NCI-H526 (cell line): ENCODE measurements around the gene SEH1L.
"Not testable (repeated sequence)": the region's sequence is repeated elsewhere in the genome, so short reads cannot be mapped to it uniquely, and the experiment has no call there.

Experiments
- DNase-seq, 2 experiments: peaks; one replicate each; lab custom pipeline; 2025; lab: John Stamatoyannopoulos, UW

The SEH1L gene

GRCh38 chr18:12947285-12948049 lies at the start of gene SEH1L:
Gene SEH1L (plus strand): TSS chr18:12948011. CDS start chr18:12948122, 111 bp downstream.
- peak; percentile 80 to 97 for DNase-seq

DNA sequence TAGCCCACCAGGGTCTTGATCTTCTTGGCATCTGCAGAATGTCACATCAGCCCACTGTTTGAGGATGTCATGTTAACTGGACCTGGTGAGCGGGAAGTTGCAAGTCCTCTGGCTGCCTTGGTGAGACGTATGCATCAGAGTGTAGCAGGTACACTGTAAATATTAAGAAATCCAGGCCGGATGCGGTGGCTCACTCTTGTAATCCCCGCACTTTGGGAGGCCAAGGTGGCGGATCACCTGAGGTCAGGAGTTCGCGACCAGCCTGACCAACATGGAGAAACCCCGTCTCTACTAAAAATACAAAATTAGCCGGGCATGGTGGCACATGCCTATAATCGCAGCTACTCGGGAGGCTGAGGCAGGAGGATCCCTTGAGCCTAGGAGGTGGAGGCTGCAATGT lies 46.6 kb upstream of the SEH1L start:
- DNase-seq, result not testable (repeated sequence)

DNA sequence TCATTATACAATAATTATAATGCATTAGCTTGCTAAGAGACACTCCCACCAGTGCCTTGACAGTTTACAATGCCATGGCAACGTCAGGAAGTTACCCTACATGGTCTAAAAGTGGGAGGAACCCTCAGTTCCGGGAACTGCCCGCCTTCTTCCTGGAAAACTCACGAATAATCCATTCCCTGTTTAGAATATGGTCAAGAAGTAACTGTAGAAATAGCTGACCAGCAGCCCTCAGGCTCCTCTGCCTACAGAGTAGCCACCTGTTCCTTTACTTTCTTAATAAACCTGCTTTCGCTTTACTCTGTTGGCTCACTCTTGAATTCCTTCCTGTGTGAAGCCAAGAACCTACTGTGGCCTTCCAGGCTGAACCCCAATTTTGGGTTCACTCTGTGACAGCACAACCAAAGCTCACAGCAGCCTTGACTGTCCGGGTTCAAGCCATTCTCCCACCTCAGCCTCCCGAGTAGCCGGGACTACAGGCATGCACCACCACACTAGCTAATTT lies 43.7 kb upstream of the SEH1L start:
- DNase-seq, result no peak

GRCh38 chr18:12906119-12906518 lies 41.7 kb upstream of the SEH1L start:
- DNase-seq, result no peak

DNA sequence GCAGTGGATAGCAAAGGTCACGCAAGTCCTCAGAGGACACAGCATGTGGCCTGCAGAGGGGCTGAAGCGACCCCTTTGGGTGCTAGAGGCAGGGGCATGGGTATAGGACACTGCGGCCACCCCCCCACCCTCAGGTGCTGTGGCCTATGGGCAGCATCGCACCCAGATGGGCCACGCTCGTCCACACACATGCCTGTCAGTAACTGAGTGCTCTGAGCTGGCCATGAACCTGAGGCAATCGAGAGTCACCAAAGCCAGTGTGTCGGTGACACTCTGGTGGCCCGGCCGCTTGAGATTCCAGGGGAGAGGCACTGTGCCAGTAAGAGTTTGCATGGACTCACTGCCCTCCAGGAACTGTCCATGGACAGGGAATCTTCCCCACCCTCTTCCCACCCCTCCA lies 41.0 kb upstream of the SEH1L start:
- no peak for DNase-seq

GRCh38 chr18:12907258-12907925 lies 40.4 kb upstream of the SEH1L start:
- no peak for DNase-seq

- DNase-seq, result no peak
Measured at GRCh38 chr18:12908706-12909105, 39.1 kb upstream of the SEH1L start.

DNA sequence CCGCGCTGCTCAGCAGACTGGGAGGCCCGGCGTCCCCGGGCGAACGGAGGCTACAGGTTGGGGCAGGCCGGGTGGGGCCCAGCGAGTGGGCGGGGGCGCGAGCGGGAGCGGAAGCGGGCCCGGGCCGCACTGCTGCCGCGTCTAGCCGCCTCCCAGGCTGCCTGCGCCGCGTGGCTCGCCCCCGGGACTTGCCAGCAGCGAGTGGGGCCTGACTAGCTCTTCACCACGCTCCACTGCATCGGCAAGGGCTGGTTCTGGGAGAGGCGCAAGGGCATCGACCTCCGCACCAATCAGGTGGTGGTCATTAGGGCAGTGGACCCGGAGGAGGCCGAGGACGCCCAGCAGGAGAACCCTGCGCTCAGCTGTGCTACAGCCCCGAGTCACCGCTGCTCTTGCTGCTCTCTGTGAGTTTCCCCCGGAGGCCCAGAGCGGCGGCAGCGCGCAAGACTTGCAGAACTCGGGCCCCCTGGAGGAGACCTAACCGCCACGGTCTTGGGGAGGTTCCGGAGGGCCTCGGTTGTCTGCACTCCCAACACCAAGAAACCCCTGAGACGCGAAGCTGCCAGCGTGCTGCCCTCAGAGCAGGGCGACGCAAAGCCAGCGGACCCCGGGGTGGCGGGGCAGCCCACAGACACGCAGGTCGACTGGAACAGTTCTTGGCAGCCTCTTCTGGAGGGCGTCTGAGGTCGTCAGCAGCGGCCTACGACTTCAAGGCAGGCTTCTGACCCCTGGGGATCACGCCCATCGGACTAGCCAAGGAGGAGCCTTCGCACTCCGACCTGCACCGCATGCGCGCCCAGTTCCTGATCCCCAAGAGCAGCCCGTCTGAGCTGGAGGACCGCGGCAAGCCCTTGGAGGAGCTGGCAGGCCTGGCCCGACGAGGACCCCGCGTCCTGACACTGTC lies 36.5 kb upstream of the SEH1L start:
- no peak for DNase-seq

DNA sequence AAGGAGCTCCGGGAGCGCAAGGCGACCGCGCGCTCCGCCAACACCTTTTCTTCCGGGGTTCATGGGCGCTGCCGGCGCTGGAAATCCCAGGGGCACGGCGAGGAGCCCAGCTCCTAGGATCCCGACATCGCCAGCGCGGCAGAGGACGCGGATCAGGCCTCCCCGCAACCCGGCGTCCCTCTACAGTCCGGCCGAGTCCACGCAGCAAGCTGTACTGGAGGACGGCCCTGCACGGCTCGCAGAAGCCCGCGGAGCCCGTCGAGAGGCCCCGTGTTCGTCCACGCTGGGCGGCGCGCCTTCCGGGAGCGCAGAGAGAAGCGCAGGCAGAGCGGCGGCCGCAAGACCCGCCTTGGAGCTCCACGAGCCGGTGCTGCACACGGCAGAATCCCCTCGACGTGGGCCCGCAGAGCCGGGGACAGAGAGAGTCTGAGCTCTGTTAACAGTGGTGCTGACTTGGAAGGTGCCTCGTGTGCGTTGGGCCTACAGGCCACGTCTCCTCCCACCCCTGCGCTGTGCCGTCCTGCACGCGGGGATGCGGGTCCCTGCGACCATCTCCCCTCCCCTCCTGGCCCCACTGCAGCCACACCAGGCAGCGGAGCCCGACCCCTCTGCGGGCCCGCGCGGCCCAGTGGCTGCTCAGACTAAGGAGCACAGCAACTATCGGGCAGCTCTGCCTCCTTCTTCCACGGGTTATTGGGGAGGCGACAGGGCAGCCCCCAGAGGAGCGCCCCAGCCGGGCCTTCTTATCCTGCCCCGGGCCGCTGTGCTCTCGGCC lies 35.7 kb upstream of the SEH1L start:
- DNase-seq, result no peak

- no peak for DNase-seq
Measured at GRCh38 chr18:12921178-12921577, 26.6 kb upstream of the SEH1L start.

GRCh38 chr18:12922266-12922665 lies 25.5 kb upstream of the SEH1L start:
- no peak for DNase-seq

GRCh38 chr18:12924616-12925015 lies 23.2 kb upstream of the SEH1L start:
- DNase-seq, result no peak

- no peak for DNase-seq
Measured at GRCh38 chr18:12928206-12928605, 19.6 kb upstream of the SEH1L start.

DNA sequence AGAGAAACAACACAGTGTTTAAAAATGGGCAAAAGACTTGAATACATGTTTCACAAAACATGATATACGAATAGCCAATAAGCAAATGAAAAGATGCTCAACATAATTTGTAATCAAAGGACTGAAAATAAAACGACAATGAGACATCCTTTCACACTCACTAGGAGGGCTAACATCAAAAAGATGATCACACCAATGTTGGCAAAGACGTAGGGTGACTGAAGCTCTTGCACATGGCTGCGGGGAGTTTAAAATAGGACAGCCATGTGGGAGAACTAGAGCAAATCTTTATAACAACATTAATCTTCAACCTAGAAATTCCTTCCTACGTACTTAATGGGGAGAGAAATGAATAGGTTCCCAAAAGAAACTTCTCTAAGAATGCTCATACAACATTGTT lies 19.2 kb upstream of the SEH1L start:
- no peak for DNase-seq

DNA sequence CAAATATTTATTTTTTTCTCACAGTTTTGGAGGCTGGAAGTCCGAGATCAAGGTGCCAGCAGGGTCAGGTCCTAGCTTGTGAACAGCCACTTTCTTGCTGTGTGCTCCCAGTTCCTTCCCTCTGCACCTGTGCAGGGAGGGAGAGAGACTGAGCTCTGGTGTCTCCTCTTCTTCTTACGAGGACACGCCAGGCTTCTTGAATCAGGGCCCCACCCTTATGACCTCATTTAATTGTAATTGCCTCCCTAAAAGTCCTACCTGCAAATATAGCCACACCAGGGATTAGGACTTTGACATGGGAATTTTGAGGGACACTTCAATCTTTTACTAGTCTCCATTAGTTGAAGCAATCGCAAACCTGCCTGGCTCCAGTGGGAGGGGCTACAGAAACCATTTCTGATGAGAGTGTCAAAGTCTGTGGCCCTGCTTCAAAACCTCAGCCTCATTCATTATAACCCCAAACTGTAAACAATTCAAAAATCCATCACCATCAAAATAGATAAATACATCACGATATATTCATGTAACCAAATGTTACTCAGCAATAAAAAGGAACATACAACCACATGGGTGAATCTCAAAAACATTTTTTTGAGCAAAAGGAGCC lies 18.2 kb upstream of the SEH1L start:
- DNase-seq, result no peak

DNA sequence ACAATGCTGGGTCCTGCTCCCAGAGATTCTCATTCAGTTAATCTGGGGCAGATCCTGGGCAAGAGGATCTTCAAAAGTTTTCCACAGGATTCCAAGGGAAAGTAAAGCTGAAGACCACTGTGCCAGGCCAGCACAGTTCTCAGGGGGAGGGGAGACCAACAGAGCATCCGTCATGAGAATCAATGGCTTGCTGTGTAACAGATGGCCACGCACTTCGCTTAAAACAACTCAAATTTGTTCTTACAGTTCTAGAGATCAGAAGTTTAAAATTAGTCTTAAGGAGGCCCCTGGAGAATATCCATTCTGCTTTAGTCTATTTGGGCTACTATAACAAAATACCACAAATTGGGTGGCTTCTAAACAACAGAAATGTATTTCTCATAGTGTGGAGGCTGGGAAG lies 17.4 kb upstream of the SEH1L start:
- no peak for DNase-seq

GRCh38 chr18:12930908-12931307 lies 16.9 kb upstream of the SEH1L start:
- no peak for DNase-seq

GRCh38 chr18:12933327-12933726 lies 14.5 kb upstream of the SEH1L start:
- DNase-seq, result no peak

- DNase-seq, result peak; percentile 51 to 81
Measured at GRCh38 chr18:12934454-12935071, 13.2 kb upstream of the SEH1L start.

- no peak for DNase-seq
Measured at GRCh38 chr18:12939162-12939561, 8.6 kb upstream of the SEH1L start.

DNA sequence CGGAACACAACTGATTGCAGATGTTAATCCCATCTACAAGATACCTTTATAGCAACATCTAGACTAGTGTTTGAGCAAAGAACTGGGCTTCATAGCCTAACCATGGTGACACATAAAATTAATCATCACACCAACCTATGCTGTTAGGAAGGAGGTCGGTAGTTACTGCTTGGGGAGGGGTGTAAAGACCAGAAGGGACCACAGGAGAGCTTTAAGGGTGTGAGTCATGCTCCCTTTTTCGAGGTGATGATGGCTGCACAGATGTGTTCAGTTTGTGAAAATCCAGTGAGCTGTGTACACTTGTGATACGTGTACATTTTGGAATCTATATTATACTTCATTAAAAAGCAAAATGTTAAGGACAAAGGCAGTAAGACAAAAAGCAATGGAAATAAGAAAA lies 4.6 kb upstream of the SEH1L start:
- no peak for DNase-seq
